NOMO-1 treated with DMSO at 0.1 percent for 48 hours (cell line): ENCODE data around the gene CTNNA3.
"Not testable (repeated sequence)": the region's sequence is repeated elsewhere in the genome, so short reads cannot be mapped to it uniquely, and the experiment has no call there.

Experiments used
- DNase-seq: peaks from one replicate; lab custom pipeline; 2025; ENCODE audit not compliant: unreplicated experiment; lab: John Stamatoyannopoulos, UW

CTNNA3 gene

DNA sequence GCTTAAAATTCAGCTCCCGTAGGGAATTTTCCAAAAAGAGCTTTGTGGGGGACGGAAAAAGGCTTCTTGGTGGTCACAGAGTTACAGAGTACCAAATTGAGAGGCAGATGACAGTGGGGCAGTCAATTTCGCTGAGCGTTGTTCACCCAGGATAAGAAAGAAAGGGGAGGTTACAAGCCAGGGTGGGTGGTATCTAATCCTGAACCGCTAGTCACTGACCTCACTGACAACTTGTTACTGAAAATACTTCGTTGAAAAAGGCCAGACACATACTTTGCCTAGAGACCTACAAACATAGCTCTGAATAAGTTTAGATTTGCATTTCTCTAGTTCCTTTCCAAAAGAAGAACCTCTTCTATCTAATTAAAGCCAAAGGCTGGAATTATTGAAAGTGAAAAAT, at the start of gene CTNNA3:
Gene CTNNA3 (minus strand): TSS at position 167 of the 400 bp plus-strand sequence.
- DNase-seq, result no peak

DNA sequence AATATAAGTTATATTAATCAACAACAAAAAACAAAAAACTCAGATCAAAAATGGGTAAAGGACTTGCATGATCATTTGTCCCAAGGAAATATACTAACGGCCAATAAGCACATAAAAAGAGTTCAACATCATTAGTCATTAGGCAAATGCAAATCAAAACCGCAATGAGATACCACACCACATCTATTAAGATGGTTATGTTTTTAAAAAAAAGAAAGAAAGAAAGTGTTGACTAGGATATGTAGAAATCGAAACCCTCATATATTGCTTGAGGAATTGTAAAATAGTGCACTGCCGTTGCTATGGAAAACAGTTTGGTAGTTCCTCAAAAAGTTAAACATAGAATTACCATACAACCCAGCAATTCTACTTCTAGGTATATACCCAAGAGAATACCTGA, 39.4 kb upstream of the CTNNA3 start:
- peak; percentile 79 for DNase-seq

DNA sequence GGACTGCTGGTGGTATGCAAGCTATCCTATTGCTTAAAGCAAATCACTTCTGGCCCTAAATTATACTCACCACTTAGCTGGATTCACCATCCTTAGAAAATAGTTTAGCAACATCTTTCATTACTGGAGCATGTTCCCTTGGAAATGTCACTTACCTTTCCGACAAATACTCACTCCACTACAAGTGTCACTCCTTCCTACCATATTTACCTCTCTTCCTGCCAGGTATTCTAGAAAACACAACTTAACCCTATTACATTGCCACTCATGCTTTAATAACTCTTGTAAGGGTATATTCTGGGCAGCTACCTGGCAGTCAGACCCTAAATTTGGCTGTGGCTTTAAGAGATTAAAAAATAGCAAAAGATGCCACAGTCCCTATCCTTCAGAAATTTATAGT, 37.5 kb upstream of the CTNNA3 start:
- no peak for DNase-seq

DNA sequence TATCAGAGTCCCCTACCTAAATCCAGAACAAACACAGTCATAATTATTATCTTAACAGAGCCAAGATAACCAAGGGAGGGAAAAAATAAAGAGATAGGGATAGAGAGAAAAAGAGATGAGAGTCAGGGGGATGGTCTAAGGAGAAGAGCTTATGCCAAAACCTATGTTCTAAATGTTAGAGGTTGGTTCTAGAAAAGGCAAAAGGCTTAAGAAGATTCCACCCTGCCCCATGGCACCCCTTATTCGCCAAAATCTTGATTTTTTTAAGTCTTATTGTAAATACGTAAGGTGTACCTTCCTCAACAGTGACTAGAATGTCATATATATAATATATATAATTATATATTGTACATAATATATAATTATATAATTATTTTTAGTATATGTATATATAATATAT, 29.6 kb upstream of the CTNNA3 start:
- DNase-seq, result no peak

DNA sequence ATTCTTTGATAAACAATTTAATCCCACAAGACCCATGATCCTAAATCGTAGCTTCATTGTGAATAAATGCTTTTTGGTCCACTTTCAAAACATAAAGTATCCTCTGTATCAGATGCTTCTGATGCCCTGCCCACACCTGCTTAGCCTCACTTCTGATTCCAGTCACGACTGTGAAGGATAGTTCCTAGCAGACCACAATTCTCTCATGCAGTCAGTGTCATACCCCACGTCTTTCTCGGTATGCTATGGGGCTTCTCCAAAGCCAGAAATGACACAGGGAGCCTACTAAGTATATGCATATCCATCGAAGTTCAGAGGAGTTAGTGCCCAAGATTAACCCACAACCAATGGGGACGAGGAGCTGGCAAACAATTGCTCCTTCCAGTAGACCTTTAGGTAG, 27.6 kb upstream of the CTNNA3 start:
- no peak for DNase-seq

DNA sequence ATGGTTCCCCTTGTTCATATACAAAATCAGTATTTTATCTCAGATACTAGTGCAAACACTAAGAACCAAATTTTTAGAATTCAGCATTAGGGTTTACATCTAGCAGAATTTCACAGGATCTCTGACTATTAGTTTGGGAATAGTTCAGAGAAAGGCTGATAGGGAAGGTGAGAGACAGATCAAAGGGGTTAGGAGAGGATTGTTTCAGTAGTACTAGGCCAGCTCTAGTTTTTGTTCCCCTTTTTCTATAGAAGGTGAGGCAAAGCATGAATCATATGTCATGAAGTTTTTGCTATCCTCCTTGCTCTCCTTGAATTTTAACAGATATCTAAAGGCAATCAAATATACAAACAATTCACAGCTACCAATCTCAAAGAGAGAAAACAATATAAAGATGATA, 26.1 kb upstream of the CTNNA3 start:
- DNase-seq, result peak; percentile 57

DNA sequence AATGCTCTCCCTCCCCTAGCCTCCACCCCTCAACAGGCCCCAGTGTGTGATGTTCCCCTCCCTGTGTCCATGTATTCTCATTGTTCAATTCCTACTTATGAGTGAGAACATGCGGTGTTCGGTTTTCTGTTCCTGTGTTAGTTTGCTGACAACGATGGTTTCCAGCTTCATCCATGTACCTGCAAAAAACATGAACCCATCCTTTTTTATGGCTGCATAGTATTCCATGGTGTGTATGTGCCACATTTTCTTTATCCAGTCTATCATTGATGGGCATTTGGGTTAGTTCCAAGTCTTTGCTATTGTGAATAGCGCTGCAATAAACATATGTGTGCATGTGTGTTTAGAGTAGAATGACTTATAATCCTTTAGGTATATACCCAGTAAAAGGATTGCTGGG, 20.5 kb upstream of the CTNNA3 start:
- DNase-seq, result not testable (repeated sequence)

DNA sequence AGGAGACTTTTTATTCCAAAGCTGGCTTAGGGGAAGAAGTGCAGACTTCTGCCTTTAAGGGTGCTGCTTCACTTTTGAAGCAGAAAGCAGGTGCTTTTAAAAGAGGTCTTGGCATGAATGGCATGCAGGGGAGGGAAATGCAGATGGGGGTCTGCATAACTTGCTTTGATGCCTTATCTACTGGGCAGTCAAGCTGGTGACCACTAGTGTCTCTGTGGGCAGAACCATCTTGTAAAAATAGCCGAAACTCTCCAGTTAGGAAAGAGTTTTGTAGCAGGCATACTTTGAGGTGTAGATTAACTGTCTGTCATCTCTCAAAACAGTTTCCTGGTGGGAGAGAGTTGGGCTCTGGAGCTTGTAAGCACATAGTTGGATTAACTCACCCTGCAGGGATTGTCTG, 9.9 kb upstream of the CTNNA3 start:
- no peak for DNase-seq

DNA sequence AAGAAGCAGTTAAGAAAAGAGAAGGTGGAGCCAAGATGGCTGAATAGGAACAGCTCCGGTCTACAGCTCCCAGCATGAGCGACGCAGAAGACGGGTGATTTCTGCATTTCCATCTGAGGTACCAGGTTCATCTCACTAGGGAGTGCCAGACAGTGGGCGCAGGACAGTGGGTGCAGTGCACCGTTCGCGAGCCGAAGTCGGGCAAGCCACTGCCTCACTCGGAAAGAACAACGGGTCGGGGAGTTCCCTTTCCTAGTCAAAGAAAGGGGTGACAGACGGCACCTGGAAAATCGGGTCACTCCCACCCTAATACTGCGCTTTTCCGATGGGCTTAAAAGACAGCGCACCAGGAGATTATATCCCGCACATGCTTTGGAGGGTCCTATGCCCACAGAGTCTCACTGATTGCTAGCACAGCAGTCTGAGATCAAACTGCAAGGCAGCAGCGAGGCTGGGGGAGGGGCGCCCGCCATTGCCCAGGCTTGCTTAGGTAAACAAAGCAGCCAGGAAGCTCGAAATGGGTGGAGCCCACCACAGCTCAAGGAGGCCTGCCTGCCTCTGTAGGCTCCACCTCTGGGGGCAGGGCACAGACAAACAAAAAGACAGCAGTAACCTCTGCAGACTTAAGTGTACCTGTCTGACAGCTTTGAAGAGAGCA, 3.7 kb upstream of the CTNNA3 start:
- not testable (repeated sequence) for DNase-seq

DNA sequence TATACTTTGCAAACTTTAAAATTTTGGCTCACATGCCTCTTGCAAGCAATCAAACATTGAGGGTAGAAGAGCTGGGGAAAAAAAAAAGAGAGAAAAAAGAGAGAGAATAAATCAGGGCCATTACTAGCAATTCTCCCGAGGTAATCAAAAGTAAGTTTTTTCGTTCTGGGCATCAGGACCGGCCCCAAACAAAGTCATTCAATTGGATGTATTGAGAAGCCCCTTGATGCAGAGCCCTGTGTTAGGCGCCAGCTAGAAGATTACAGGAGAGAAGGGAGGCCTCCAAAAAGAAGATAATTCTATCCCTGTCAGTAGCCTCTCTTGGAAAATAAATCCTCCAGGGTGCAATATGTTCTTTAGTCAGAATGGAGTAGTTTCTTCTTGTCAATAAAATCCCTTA, 2.2 kb upstream of the CTNNA3 start:
- no peak for DNase-seq

DNA sequence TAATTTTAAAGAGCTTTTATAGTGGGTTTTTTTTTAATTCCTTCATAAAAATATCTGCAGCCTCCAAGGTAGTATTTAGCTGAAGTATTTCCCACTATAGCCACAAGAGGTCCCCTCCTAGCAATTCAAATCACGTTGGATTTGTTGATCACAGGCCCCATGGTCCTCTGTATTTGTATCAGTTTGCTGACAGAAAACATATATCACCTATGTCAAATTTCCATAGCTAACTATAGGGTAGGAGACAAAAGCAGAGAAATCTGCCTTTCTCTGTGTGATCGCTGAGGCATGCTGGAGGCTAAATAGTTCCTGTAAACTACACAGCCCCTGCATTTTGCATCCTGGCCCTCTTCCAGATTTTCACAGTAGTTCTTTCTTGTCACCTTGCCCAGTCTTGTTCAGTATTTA, 1.7 kb upstream of the CTNNA3 start:
- DNase-seq, result peak; percentile 28

DNA sequence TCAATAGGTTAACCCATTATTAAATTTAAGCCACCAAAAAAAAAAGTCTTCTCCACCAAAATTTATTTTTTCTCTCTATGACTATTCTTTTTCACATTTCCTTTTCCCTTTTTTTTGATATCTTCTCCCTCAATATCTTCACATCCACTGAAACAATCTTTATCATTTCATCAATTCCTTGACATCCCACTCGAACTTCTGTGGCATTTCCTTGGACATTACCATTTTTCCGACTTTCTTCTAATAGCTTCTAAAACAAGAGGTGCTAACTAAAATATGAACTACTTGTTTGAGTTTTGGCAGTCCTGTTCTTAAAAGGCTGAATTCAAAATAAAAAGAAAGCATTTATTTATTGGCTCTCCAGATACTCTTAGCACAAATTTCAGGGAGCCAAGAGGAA, 684 bp upstream of the CTNNA3 start:
- DNase-seq, result no peak

DNA sequence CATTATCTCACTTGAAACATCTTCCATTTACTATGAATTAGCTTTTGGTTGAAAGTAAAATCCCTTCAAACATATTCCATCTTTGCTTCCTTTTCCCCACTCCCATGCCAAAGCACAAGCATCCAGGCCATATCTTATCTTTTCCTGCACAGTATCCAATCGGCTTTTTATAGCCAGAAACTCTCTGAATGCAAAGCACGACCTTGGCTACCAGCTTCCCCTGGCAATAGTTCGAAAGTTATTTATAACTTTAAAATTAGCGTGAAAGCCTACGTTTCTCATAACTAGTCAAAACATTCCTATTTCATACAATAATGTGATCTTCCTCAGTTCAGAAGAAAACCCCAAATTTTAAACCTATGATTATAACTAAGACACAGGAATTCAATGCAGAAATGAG, 440 bp downstream of the CTNNA3 start:
- DNase-seq, result no peak

DNA sequence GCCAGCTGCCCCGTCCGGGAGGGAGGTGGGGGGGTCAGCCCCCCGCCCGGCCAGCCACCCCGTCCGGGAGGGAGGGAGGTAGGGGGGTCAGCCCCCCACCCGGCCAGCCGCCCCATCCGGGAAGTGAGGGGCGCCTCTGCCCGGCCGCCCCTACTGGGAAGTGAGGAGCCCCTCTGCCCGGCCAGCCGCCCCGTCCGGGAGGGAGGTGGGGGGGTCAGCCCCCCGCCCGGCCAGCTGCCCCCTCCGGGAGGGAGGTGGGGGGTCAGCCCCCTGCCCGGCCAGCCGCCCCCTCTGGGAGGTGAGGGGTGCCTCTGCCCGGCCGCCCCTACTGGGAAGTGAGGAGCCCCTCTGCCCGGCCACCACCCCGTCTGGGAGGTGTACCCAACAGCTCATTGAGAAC, 4.1 kb downstream of the CTNNA3 start:
- not testable (repeated sequence) for DNase-seq

DNA sequence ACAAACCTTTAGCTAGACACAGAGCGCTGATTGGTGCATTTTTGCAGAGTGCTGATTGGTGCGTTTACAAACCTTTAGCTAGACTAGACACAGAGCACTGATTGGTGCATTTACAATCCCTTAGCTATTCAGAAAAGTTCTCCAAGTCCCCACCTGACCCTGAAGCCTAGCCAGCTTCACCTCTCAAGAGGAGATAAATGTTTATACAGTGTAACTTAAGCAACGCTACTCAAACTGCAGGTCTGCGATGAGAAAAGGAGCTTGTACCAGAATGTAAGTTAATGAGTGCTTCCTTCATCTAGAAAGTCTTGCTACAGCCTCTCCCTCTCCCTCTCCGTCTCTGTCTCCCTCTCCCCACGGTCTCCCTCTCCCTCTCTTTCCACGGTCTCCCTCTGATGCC, 5.5 kb downstream of the CTNNA3 start:
- DNase-seq, result not testable (repeated sequence)

DNA sequence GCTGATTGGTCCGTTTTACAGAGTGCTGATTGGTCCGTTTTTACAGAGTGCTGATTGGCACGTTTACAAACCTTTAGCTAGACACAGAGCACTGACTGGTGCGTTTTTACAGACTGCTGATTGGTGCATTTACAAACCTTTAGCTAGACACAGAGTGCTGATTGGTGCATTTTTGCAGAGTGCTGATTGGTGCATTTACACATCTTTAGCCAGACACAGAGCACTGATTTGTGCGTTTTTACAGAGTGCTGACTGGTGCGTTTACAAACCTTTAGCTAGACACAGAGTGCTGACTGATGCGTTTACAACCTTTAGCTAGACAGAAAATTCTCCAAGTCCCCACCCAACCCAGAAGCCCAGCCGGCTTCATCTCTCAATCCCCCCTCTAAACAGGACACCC, 11.9 kb downstream of the CTNNA3 start:
- DNase-seq, result not testable (repeated sequence)

DNA sequence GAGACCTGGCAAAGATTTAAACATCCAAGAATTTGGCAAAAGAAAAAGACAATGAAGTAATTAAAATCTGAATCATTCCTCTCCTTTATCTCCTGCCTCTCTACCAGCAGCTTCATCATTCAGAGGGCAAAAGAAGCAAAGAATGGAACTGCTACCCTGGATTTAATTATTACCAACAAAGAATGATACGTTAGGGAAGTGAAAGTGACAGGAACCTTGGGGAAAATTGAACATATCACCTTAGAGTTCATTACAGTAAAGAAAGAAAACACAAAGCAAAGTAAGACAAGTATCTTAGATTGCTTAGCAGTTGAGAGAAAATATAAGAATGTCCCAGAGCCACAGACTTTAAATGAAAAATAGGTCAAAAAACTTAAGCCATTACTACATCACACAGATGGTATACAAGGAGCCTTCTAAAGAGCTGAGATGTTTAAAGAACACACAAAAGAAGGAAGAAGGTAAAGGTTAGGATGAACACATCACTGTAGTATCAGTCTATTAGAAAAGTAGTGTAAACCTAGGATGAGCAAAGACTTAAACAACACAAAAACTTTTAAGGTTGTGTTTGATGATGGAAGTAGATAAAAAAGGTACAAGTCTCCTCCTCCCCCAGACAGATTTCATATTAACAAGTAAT, 17.5 kb downstream of the CTNNA3 start:
- DNase-seq, result no peak

DNA sequence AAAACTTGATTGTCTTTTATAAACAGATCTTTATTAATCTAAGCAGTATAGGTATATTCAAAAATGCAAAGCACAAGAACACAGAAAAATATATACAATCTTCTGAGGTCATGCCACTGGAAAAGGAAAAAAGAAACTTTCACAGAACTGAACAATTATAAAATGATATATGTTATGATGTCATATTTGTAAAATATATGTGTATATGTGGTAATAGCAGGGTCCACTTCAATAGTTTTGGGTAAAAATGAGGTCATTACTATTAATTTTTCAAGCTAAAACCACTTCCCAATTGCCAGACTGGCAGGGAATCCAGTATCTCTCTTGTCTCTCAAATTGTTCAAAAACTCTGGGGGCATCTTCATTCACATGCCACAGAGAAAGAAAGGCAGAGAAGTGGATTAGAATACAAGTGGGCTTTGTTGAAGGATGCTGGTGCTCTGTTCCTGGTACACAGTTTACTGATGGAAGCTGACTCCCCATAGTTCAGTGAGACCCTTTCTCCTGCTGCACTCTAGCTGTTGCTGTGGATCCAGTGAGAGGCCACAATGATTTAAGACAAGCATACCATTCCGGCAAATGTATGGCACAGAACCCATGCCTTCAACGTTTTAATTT, 19.7 kb downstream of the CTNNA3 start:
- no peak for DNase-seq

DNA sequence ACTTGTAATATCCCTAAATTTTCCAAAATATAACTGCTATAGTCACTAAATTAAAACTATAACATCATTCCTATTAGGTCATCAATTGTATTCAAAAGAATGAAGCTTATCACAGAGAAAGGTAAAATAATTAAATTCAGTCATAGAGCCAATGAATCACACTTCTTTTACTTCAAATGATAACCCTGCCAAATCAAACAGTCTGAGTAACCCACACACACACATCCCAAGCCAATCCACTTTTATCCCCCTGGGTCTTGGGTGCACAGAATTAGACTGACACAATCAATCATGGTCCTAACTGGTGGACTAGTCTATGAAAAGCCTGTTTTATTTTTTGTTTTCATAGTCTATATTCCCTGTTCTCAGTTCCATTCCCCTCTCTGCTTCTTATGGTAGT, 25.6 kb downstream of the CTNNA3 start:
- DNase-seq, result no peak

DNA sequence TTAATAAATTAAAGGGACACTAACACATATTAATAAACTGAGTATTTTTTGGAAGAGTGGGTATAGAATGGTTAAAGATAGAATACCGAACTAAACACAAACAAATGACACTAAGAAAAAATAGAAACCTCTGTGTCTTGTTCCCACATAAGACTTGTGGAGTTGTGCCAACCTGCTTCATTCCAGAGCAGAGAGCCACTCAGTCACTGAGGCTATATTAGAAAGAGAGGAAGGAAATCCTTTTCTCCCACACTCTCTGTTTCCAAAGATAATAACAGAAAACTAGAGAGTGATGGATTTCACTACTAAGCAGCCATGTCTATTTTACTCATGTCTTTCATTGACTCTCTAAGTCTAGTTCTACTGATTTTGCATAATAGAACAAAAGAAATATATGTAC, 26.0 kb downstream of the CTNNA3 start:
- no peak for DNase-seq

DNA sequence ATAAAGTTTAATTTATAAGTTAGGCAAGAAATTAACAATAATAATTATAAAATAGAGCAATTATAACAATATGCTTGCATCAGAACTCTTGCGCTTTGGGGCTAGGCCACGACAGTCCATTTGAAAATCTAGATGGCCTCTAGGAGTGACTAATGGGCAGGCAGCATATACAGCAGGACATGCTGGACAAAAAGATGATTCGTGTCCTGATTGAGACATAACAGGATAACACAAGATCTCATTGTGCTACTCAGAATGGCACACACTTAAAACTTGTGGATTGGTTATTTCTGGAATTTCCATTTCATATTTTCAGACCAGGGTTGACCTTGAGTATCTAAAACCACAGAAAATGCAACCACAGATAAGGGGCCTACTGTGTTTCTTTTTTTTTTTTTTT, 27.5 kb downstream of the CTNNA3 start:
- DNase-seq, result no peak

DNA sequence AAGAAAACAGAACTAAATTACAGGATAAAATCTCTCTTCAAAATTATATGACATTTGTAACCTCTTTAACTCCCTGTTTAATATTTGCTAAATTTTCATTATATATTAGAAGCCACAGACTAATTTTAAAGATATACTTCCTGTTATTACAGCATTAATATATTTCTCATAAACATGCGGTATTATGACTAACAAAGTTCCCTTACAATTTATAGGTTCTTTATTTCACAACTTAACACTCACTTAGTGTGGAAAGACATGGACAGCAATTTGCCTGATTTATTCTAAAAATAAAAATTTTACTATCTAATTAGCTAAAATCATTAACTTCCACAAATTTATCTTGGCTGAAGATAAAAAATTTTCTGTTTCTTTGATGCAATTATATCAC, 29.0 kb downstream of the CTNNA3 start:
- no peak for DNase-seq
